COLO668 (cell line): ENCODE results near the gene SLC11A2.
A peak's percentile ranks its signal among the peaks of the same experiment; 100 is the strongest.

ENCODE experiments used
- DNase-seq: peaks from one replicate; lab custom pipeline; 2025; ENCODE audit not compliant: unreplicated experiment; lab: John Stamatoyannopoulos, UW

Gene SLC11A2

DNA sequence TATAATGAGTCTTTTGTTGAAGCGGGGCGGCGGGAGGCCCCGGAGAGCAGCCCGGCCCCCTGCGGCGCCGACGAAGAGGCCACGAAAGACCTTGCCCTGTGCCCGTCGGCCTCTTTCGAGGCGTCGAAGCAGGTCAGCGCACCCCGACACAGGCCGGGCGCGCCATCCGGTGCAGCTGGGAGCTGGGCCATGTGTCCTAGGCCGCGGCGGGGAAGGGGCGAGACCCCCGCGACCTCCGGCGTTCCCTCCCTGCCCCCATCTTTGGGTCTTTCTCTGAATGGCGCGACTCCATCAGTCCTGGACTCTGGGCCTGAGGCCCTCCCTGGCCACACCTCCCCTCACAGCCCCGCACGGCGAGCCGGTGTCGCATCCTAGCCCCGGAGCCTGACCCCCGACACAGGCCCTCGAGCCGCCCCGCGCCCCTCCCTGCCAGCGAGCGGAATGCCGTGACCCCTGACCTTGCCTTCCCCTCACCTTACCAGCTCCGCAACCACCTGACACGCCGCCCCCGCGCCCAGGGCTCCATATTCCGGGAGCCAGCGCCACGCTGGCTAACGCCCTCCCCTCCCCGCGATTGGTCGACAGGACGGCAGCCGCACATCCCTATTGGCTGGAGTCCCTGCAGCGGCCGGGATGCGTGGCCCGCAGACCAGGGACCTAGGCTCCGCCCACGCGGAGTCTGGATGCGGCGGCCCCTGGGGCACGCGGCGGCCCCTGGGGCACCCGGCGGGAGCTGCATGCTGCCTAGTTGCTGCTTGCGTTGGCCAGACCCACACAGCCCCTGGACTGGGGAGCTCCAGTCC, at the start of gene SLC11A2:
TSS of gene SLC11A2 (minus strand) at position 549 of the 803 bp plus-strand sequence. CDS start 15,656 bp downstream, outside the sequence.
- DNase-seq, result peak; percentile 92

DNA sequence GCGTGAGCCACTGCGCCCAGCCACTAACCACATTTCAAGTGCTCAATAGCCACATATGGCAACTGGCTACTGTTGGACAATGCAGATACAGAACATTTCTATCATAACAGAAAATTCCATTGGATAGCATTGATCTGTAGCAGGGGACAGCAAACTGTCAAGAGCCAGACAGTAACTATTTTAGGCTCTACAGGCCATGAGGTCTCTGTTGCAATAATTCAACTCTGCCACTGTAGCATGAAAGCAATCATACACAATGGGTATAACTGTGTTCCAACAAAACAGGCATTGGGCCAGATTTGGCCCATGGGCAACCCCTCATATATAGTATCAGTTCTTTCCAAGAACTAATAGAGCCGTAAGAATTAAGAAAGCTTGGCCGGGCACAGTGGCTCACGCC, 49.2 kb upstream of the SLC11A2 start:
- DNase-seq, result no peak

DNA sequence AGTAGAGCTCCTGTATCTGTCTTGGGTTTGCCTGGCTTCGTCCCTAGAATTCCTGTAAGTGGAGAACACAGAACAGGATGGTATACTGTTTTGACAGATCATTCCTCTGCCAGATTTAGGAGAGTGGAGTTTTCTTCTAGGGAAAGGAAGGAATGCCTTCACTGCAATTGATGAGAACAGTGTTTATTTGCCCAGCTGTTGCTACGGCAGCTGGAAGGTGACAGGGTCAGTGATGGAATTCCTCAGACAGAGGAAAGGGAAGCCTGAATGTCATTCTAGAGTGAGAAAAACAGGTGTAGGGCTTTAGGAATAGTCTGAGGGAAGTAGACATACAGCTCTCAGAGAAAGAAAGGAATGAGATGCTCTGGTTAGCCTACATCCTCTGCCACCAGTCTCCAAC, 45.5 kb upstream of the SLC11A2 start:
- DNase-seq, result no peak

DNA sequence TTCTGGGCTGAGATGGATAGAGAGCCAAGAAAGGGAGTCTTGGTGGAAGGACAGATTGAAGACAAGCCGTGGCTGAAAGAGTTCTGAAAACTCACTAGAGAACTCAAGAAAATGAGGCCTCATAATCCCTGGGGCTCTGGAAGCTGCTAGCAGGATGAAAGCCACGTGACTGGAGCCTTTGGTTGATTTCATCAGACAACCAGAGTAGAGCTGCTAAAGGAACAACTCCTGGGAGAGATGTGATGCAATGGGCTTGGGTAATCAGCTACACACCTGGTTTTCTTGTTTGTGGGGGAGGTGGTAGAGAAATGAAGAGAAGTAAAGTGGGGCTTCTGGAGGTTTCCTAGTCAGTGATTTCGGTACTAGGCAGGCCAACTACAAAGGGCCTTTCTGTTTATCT, 43.8 kb upstream of the SLC11A2 start:
- DNase-seq, result no peak

DNA sequence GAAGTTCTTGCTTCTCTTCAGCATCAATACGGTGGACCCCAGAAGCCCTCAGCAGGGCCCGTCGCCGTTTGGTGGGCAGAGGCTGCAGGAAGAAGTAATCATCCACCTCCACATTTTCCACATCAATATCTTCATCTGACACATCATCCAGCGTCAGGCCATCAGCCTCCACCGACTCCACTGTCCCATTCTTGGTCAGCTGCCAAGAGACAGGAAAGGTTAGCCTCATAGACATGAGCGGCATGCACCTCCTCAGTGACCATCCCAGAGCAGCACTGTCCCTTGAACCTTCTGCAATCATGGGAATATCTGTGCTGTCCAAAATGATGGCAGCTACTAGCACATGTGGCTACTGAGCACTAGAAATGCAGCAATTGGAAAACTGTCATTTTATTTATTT, 41.6 kb upstream of the SLC11A2 start:
- DNase-seq, result no peak

DNA sequence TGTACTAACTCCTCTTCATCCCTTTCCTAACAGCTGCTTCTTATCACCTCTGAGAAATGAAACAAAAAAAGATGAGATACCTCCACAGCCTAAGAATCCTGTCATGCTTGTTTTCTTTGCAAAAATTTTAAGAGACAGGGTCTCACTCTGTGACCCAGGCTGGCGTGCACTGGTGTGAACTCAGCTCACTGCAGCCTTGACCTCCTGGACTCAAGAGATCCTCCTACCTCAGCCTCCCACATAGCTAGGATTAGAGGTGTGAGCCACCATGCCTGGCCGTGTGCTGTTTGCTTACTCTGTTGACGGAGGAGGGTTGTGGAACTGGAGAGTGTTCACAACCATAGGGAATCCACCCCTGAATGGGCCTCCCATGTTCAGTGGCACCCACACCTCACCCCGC, 41.0 kb upstream of the SLC11A2 start:
- DNase-seq, result no peak

DNA sequence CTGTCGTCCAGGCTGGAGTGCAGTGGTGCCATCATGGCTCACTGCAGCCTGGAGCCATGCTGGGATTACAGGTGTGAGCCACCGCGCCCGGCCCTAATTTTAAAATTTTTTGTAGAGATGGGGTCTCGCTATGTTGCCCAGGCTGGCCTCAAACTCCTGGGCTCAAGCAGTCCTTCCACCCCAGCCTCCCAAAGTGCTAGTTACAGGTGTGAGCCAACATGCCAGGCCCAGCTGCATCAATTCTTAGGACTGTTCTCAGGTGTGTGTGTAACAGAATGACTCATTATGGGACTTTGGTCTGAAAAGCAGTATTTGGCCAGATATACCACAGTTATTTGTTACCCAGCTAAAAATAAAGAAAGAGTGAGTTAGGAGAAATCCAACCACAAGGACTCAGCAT, 39.3 kb upstream of the SLC11A2 start:
- no peak for DNase-seq

DNA sequence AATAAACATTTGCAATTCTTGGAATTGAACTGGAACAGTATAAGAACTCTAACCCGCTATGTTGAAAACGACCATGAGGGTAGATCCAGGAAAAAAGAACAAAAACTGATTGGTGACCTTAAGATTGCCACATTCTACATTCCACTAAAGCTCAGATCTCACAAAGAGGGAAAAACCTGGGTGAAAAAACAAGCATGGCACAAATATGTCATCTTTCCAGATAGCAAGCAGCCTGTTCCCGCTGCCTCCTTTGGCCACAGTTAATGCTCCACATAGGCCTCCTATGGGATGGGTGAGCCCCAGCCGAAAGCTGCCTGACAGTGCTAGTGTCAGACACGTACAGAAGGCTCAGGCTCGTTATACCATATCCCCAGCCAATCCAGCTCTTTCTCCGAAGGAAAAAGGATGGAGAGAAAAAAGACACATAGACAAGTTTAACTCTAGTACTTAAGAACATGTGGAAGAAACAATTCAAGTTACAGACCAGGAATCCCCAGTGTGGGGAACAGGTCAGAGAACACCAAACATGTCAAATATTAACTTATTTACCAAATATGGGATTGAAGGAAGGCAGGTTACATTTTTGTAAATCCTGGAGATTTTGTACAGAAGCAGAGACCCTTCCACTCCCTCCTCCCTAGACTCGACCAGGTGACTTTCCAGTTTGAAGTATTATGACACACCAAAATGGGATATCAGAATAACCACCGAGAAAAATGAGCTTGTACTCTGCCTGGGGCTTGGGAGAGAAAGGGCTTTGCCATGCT, 36.6 kb upstream of the SLC11A2 start:
- no peak for DNase-seq

DNA sequence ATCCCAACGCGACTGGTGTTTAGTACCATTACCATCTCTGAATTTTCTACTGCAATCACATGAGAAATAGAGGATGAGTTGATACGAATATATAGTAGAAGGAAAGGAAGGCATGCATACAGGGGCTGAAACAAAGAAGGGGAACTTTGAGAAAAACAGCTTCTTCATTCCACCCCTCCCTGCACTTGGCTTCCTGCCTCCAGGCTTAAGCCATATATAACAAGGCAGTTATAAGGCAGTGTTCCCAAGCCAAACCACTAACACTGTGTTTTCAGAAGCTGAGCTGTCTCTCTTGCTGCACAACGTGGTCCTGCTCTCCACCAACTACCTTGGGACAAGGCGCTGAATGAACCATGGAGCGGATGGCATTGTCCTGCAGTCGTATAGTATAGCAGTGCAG, 32.9 kb upstream of the SLC11A2 start:
- DNase-seq, result no peak

DNA sequence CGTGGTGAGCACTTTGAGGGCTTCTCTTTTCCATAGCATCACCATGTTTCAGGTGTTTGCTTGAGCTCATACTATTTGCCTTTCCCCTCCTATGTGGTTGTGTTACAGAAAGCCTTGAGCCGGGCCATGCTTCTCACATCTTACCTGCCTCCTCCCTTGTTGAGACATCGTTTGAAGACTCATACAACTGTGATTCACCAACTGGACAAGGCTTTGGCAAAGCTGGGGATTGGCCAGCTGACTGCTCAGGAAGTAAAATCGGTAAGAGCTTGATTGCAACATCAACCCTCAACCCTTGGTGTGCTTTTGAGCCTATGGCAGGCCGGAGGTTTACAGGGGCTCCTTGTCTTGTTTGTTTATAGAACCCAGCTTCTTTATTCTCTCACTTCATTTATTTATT, 30.1 kb upstream of the SLC11A2 start:
- no peak for DNase-seq

DNA sequence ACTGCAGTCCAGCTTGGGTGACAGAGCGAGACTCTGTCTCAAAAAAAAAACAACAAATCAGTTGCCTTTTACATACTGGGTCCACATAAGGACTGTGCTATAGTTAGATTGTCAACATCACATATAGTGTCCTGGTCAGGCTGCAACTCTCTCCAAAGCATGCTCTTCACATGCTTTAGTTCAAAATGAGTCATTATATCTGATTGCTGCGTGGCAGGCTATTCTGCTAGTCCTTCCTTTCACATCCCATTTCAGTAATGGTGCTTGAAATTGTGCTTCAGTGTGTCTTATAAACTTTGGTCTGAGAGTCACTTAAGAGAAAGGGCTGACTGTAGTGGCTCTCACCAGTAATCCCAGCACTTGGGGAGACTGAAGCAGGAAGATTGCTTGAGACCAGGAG, 28.9 kb upstream of the SLC11A2 start:
- DNase-seq, result no peak

DNA sequence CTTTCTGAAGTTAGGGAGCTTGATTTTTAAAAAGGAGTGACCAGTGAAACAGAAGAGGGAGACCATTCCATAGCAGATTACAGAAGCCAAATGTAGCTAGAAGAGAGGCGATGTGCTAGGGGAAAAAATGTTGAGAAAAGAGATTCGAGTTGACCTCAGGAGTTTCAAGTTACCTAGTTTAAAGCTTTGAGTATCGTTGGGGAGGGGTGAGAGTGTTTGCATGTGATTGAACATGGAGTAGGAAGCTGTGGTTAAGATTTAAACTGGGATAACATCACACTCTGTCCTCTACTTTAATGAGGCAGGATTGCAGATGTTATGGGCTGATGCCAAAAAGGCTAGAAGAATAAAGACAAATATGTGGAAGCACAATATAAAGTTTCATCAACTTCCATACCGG, 25.6 kb upstream of the SLC11A2 start:
- DNase-seq, result no peak

DNA sequence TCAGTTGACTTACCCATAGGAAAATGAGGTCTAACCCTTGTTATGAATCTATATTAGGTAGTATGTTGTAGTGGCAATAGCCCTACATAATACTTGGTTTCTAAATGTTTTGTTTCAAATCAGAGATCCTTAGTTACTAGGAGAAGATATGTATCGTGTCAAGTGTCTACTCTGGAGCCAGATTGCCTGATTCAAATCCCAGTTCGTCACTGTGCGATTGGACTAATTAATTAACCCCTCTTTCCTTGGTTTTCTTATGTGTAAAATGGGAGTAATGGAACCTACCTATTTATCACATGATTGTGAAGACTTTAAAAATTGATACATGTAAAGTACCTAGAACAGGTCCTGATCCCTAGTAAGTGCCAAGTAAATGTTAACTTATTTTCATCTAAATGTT, 23.3 kb upstream of the SLC11A2 start:
- DNase-seq, result no peak

DNA sequence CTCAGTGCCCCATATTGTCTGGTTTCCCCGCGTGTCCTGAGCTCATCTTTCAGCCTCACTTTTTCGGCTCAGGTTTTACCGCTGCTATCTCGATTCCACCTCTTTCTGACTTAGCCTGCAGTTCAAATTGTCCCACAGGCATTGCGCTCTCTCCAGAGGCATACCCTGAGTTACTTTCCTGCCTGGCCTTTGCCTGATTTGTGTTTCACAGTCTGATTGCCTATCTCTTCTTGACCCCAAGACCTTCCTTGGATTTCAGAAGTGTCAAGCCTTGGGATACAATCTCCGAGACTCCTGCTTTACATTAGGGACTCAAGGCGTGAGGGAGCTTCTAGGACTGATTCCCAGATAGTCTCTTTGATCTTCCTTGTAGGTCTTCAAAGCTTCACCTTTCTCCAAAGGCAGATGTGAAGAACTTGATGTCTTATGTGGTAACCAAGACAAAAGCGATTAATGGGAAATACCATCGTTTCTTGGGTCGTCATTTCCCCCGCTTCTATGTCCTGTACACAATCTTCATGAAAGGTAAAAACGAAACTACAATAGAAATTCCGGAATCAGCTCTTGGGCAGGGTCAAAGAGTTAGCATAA, 22.6 kb upstream of the SLC11A2 start:
- no peak for DNase-seq

DNA sequence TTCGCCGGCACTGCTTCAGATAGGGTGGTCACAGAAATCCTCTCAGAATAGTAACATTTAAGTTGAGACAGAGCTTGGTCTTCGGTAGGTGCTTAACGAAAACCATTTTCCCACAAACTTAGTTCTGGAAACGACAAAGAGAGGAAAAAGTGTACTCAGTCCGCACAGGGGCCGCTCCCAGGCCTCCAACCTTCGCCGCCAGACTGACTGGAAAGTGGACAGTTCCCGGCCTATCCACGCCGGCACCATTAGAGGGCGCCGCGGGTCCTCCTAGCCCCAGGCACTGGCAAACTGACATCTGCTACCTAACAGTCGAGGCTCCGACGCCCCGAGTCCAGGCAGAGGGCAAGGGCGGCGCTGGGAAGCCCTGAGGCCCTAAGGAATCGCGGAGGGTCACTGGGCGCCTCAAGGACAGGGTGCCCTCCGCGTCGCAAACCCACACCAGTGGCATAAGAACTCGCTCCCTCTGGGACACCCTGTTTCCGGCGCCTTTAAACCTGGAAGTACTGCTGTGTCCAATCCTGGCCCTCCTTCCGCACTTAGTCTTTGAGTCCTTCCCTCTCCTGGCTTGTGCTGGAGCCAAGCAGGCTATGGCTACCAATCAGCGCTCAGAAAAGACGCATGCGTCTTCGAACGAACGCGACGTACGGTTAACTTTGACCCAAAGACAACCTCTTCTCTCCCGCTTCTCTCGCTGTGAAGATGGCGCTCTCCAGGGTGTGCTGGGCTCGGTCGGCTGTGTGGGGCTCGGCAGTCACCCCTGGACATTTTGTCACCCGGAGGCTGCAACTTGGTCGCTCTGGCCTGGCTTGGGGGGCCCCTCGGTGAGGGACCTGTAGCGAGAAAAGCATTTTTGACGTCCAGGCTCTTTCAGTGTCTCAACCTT, 21.7 kb upstream of the SLC11A2 start, which contains the start of gene LETMD1:
TSS of gene LETMD1 (plus strand) at position 673 of the 886 bp plus-strand sequence. CDS start at position 703, 30 bp downstream.
- peak; percentile 83 for DNase-seq

DNA sequence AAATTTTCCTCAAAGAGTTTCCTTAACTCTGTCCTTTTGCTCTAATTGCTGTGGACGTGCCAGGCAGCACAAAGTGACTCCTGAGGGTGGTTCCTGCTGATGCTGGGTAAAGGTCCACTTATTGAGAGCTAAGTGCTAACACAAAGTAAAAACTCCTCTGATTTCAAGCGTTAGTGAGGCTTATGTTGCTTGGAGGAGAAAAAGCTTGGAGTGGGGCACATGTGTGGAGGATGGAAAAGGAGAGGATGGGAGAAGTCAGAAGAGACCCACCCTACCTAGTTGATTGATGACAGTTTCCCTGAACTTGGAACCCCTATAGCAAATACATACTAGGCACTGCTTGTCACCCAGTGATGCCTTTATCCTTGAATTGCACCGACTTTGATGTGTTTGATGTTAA, 10.1 kb upstream of the SLC11A2 start:
- DNase-seq, result no peak

DNA sequence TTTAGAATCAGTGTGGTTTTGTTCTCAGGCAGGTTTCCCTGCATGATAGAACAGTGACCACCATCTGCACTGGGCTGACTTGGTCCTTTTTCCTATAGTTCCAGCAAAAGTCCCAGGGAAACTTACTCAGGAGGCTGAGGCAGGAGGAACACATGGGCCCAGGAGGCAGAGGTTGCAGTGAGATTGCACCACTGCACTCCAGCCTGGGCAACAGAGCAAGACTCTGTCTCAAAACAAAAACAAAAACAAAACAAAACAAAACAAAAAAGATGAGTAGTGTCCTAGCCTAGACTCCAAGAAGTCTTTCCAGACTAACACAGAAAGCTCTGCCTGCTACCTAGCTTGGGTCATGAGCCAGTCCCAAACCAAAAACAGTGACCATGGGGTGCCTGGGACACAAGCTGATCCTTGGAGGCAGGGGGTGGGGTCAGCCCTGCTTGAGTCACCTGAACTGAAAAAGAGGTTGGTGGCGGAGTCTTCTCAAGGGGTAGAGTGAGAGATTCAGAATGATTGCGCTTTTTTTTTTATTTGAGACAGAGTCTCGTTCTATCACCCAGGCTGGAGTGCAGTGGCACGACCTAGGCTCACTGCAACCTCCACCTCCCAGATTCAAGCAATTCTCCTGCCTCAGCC, 7.4 kb upstream of the SLC11A2 start:
- DNase-seq, result no peak

DNA sequence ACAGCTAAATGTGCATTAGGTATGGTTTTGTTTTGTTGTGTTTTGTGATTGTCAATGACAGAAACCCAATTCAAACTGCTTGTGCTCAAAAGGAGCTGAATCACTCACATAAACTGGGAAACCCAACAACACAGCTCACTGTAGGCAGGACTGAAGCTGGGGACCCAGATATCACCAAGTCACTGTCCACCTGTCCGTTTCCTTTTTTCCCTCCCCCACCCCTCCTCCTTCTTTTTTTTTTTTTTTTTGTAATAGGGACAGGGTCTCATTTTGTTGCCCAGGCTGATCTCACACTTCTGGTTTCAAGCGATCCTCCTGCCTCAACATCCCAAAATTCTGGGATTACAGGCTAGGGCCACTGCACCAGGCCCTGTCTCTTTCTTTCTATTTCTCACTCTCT, 6.9 kb upstream of the SLC11A2 start:
- no peak for DNase-seq

DNA sequence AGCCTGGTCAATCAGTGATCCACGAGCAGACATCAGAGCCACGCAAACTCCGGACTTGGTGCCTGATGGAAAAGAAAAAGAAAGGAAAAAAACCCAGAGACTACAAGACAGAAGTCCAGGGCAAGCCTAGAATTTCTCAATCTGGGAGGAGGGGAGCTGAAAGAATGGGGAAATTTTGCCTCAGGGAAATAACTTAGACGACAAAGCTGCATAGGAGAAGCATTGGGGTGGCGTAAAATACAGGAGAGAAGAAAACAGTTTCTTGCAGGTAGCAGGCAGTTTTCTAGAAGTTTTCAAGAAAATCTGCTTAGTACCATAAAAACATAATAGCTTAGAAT, 2.6 kb upstream of the SLC11A2 start:
- DNase-seq, result no peak

DNA sequence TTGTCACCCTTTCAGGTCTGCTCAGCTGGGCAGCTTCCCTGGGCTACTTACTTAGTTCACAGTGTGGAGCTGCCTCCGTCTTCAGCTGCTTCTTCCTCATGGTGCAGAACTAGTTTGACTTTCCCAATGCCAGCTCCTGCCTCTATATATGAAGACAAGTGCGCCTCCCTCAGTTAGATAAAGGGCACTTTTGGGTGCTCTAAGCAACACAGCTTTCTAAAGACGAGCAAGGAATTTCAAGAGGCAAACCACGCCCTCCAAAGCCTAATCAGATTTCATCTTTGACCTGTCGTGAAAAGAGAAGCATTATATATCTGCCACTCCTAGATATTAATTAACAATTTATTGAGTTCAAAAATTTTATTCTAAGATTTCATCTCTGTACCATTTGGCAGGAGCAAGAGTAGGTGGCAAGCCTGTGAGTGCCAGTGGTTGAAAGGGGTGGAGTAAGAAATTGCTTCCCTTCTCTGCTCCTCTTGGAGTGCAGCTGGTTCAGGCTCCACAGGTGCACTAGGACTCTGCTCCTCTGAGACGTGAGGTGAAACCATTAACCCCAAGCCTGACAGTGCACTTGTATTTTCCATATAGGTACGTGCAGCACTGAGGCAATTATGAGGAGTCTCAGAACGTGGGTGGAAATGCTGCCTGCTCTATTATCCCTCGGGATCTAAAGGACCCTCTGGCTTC, 2.1 kb upstream of the SLC11A2 start:
- DNase-seq, result no peak
